ENCODE measurements around the gene SMIM28. TPM values are rescaled to one million over a fixed set of nuclear protein-coding genes. Genes with fewer than 3 reads are reported as not detected.

The SMIM28 gene
- total RNA-seq, 2 donors from 2014 or later = not detected

DNA sequence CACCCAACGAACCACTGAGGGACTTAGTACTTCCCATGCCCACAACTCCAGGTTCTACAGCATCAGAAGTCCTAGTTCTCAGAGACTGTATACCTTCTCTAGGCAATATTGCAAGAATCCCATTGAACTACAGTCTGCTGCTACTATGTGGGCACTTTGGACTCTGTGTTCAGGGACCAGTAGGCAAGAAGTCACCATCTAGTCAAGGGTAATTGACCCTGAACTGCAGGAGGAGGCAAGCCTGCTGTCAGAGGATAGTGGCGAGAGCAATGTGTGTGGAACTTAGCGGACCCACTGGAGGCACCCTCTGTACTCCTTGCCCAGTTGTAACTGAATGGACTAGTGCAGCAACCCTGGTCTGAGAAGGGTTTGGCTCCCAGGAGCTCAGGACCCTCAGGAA, 42.1 kb downstream of the SMIM28 start:
- Histone ChIP-seq H3K4me3 (no peak overlapping the region), H3K36me3 (no peaks in the 10 kb centered on the region), H3K27me3 (replicated peaks; ENCODE audit: insufficient read depth) (no peaks in the 10 kb centered on the region), H3K27ac (no peak overlapping the region), H3K9me3 (no peaks in the 10 kb centered on the region), H3K4me1 (ENCODE audit: control insufficient read depth in 1 of 2, low read depth in 2 of 2) (no peaks in the 10 kb centered on the region)
- DNase-seq (ENCODE audit: low spot score) (no peak), ATAC-seq (ENCODE audit: insufficient number of reproducible peaks, low FRiP score, low read depth) (no peak)
- TF ChIP-seq, protein P1, sequence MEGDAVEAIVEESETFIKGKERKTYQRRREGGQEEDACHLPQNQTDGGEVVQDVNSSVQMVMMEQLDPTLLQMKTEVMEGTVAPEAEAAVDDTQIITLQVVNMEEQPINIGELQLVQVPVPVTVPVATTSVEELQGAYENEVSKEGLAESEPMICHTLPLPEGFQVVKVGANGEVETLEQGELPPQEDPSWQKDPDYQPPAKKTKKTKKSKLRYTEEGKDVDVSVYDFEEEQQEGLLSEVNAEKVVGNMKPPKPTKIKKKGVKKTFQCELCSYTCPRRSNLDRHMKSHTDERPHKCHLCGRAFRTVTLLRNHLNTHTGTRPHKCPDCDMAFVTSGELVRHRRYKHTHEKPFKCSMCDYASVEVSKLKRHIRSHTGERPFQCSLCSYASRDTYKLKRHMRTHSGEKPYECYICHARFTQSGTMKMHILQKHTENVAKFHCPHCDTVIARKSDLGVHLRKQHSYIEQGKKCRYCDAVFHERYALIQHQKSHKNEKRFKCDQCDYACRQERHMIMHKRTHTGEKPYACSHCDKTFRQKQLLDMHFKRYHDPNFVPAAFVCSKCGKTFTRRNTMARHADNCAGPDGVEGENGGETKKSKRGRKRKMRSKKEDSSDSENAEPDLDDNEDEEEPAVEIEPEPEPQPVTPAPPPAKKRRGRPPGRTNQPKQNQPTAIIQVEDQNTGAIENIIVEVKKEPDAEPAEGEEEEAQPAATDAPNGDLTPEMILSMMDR (IDR thresholded peaks at IDR 0.05) = no peak

DNA sequence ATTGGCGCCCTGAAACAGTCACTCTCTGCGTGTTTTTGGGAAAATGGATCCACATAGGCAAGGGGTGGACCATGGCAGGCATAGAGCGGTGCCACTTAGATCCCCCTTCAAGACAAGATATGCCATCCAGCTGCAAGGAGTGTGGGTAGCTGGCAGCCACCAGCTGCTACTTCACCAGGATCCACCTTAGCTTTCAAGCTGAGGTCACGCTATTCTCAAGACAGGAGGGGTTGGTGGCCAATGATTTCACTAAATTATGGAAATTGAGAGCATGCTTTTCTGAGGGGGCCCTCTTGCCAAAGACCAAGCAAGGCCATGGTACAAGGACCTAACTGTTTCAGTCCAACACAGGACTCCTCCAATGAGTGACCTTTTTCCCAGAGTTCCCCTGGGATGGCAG, 42.7 kb downstream of the SMIM28 start:
- no peak overlapping the region for H3K4me3 ChIP-seq
- no peak overlapping the region for H3K27ac ChIP-seq
- no peaks in the 10 kb centered on the region for H3K4me1 ChIP-seq (ENCODE audit: control insufficient read depth in 1 of 2, low read depth in 2 of 2)
- ATAC-seq (ENCODE audit: insufficient number of reproducible peaks, low FRiP score, low read depth) (no peak), DNase-seq (ENCODE audit: low spot score) (no peak)
- no peaks in the 10 kb centered on the region for H3K27me3 ChIP-seq (replicated peaks; ENCODE audit: insufficient read depth)
- H3K36me3 ChIP-seq = no peaks in the 10 kb centered on the region
- H3K9me3 ChIP-seq = no peaks in the 10 kb centered on the region
- TF ChIP-seq, protein P1 (IDR thresholded peaks at IDR 0.05) = no peak

DNA sequence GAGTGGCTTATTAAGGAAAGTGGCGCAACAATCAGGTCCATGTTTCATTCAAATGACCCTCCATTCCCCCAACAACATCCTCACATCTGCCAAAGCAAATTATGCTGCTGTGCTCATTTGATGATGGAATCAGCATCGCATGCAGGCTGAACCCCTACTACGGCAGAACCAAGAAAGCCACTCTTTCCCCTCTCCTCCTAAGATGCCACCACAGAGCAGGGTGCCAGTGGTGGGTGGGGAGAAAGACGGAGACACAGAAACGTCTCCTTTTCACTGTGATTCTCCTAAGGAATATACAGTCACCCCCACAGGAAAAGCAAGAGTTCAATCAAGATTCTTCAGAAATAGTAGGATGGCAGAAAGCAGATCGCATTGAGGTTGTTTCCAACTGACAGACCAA, 43.4 kb downstream of the SMIM28 start:
- ATAC-seq (ENCODE audit: insufficient number of reproducible peaks, low FRiP score, low read depth) = no peak
- Histone ChIP-seq H3K36me3 (no peaks in the 10 kb centered on the region), H3K27me3 (replicated peaks; ENCODE audit: insufficient read depth) (no peaks in the 10 kb centered on the region), H3K4me1 (ENCODE audit: control insufficient read depth in 1 of 2, low read depth in 2 of 2) (no peaks in the 10 kb centered on the region), H3K27ac (no peak overlapping the region), H3K9me3 (no peaks in the 10 kb centered on the region), H3K4me3 (no peak overlapping the region)
- no peak for DNase-seq (ENCODE audit: low spot score)
- TF ChIP-seq, protein P1 (IDR thresholded peaks at IDR 0.05) = no peak

DNA sequence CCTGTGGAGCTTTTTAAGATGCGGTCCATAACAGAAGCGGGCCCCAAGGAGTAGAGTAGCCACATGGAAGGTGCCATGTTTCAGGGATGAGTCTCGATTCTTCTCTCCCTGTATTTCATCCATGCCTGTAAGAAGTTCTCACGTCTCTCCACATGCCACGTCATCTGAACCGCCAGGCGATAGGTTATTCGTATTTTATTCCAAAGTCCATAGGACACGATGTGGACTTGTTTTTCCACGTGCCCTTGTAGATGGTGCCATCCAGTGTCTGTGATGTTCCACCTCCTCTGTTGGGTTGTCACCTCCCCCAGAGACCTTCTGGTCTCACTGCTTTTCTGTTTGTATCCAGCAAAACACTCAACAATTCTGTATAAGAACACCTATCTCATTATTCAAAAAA, 43.9 kb downstream of the SMIM28 start:
- H3K27ac ChIP-seq = no peak overlapping the region
- H3K4me3 ChIP-seq = no peak overlapping the region
- DNase-seq (ENCODE audit: low spot score) (no peak), ATAC-seq (ENCODE audit: insufficient number of reproducible peaks, low FRiP score, low read depth) (no peak)
- no peaks in the 10 kb centered on the region for H3K36me3 ChIP-seq
- no peaks in the 10 kb centered on the region for H3K9me3 ChIP-seq
- TF ChIP-seq, protein P1 (IDR thresholded peaks at IDR 0.05) = no peak
- no peaks in the 10 kb centered on the region for H3K4me1 ChIP-seq (ENCODE audit: control insufficient read depth in 1 of 2, low read depth in 2 of 2)
- no peaks in the 10 kb centered on the region for H3K27me3 ChIP-seq (replicated peaks; ENCODE audit: insufficient read depth)

DNA sequence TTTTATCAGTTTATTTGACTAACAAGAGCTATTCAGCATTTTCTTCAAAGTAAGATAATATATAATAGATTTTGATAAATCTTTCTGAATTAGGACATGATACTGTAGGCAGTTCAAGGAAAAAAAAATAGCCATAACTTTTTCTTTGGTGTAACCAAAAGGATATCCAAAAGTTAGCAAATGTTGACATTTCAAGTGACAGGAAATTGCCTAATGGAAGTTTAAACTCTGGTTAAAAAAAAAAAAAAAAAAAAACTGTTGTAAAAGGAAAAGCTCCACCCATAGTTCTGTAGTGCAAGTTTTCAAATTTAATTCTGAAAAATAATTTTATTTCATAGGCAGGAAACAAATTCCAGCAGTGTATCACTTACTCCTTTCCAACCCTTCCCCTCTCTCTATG, 45.2 kb downstream of the SMIM28 start:
- no peaks in the 10 kb centered on the region for H3K27me3 ChIP-seq (replicated peaks; ENCODE audit: insufficient read depth)
- no peak overlapping the region for H3K4me3 ChIP-seq
- no peak for DNase-seq (ENCODE audit: low spot score)
- no peaks in the 10 kb centered on the region for H3K9me3 ChIP-seq
- no peaks in the 10 kb centered on the region for H3K36me3 ChIP-seq
- no peak for ATAC-seq (ENCODE audit: insufficient number of reproducible peaks, low FRiP score, low read depth)
- TF ChIP-seq, protein P1 (IDR thresholded peaks at IDR 0.05) = no peak
- H3K27ac ChIP-seq = no peak overlapping the region
- no peaks in the 10 kb centered on the region for H3K4me1 ChIP-seq (ENCODE audit: control insufficient read depth in 1 of 2, low read depth in 2 of 2)

Measured in thoracic aorta (tissue), 2 donors.